ENCODE results near the gene PSPH. TPM values are rescaled to one million over a fixed set of nuclear protein-coding genes. Genes with fewer than 3 reads are reported as not detected.
"Not testable (repeated sequence)": the region's sequence is repeated elsewhere in the genome, so short reads cannot be mapped to it uniquely, and the experiment has no call there.

Gene PSPH
- total RNA-seq, 4 donors from 2014 or later: 13.9 to 46.7 (median 27.9) TPM

GRCh38 chr7:56026538-56026937 is 24.7 kb downstream of the PSPH start:
- no peaks in the 10 kb centered on the region for H3K27me3 ChIP-seq
- intact Hi-C loops (cut with DNase I): no loop called here
- TF ChIP-seq POLR2A (IDR thresholded peaks at IDR 0.05) (no peak), CTCF (IDR thresholded peaks at IDR 0.05) (no peak)
- H3K27ac ChIP-seq: no peak overlapping the region
- H3K4me1 ChIP-seq: peaks cover 0 to 10% (median 0%) of the 10 kb centered on the region in 3 donors
- no peak overlapping the region for H3K4me3 ChIP-seq
- H3K36me3 ChIP-seq: peaks cover 0 to 46% (median 0%) of the 10 kb centered on the region in 3 donors
- no peak for DNase-seq
- no peaks in the 10 kb centered on the region for H3K9me3 ChIP-seq
- 29 to 94% methylated on average over 2 of the region's 2 CpGs for WGBS, 2 donors

GRCh38 chr7:56023500-56023899 is 27.7 kb downstream of the PSPH start:
- H3K27me3 ChIP-seq: no peaks in the 10 kb centered on the region
- no peaks in the 10 kb centered on the region for H3K9me3 ChIP-seq
- H3K4me3 ChIP-seq: no peak overlapping the region
- no peak overlapping the region for H3K27ac ChIP-seq
- DNase-seq: no peak
- H3K36me3 ChIP-seq: peaks cover 0 to 46% (median 0%) of the 10 kb centered on the region in 3 donors
- H3K4me1 ChIP-seq: peaks cover 0 to 10% (median 0%) of the 10 kb centered on the region in 3 donors
- intact Hi-C loops (cut with DNase I): no loop called here
- TF ChIP-seq POLR2A (IDR thresholded peaks at IDR 0.05) (no peak), CTCF (IDR thresholded peaks at IDR 0.05) (no peak)

- DNase-seq: no peak
- no peak overlapping the region for H3K4me3 ChIP-seq
- 86 to 87% methylated on average over 3 of the region's 9 CpGs for WGBS, 2 donors
Measured at GRCh38 chr7:56019501-56019900, 31.7 kb downstream of the PSPH start.

GRCh38 chr7:56017015-56017414 is 34.2 kb downstream of the PSPH start:
- intact Hi-C loops (cut with DNase I): not testable (repeated sequence)
- 74 to 82% methylated on average over 3 of the region's 3 CpGs for WGBS, 2 donors
- H3K36me3 ChIP-seq: peaks cover 0 to 74% (median 0%) of the 10 kb centered on the region in 3 donors

More at GRCh38 chr7:56019501-56019900, 31.7 kb downstream of the PSPH start:
- intact Hi-C loops (cut with DNase I): no loop called here
- TF ChIP-seq CTCF (IDR thresholded peaks at IDR 0.05) (no peak), POLR2A (IDR thresholded peaks at IDR 0.05) (no peak)
- no peaks in the 10 kb centered on the region for H3K9me3 ChIP-seq
- no peaks in the 10 kb centered on the region for H3K27me3 ChIP-seq
- H3K36me3 ChIP-seq: peaks cover 0 to 70% (median 0%) of the 10 kb centered on the region in 3 donors
- no peaks in the 10 kb centered on the region for H3K4me1 ChIP-seq
- no peak overlapping the region for H3K27ac ChIP-seq

GRCh38 chr7:56009695-56010094 is 41.5 kb downstream of the PSPH start:
- Histone ChIP-seq H3K36me3 (peaks cover 0 to 24% (median 0%) of the 10 kb centered on the region in 3 donors), H3K27me3 (no peaks in the 10 kb centered on the region), H3K4me1 (peaks cover 5 to 23% (median 9%) of the 10 kb centered on the region in 3 donors), H3K4me3 (no peak overlapping the region), H3K27ac (peak overlapping the region in 2 of 4 donors; percentile 2 to 43), H3K9me3 (no peaks in the 10 kb centered on the region)
- intact Hi-C loops (cut with DNase I): loop anchor here (5.0 kb wide), 1 partner anchor 63 kb away; no protein-coding TSS in a partner anchor
- no peak for TF ChIP-seq POLR2A (IDR thresholded peaks at IDR 0.05)
- TF ChIP-seq CTCF (IDR thresholded peaks at IDR 0.05): peak in 2 of 6 experiments; percentile 11 to 14
- 38 to 55% methylated on average over 5 to 6 of the region's 7 CpGs for WGBS, 2 donors
- no peak for DNase-seq

More at GRCh38 chr7:56017015-56017414, 34.2 kb downstream of the PSPH start:
- H3K4me1 ChIP-seq, H3K9me3 ChIP-seq, H3K27me3 ChIP-seq, DNase-seq, H3K27ac ChIP-seq, H3K4me3 ChIP-seq: not testable (repeated sequence)

GRCh38 chr7:56007891-56008290 is 43.4 kb downstream of the PSPH start:
- Histone ChIP-seq H3K4me1 (peaks cover 5 to 23% (median 9%) of the 10 kb centered on the region in 3 donors), H3K4me3 (no peak overlapping the region), H3K9me3 (no peaks in the 10 kb centered on the region), H3K27ac (no peak overlapping the region), H3K27me3 (no peaks in the 10 kb centered on the region), H3K36me3 (peaks cover 0 to 7% (median 0%) of the 10 kb centered on the region in 3 donors)
- TF ChIP-seq POLR2A (IDR thresholded peaks at IDR 0.05) (no peak), CTCF (IDR thresholded peaks at IDR 0.05) (no peak)
- 88 to 90% methylated on average over 9 of the region's 9 CpGs for WGBS, 2 donors
- DNase-seq: no peak
- intact Hi-C loops (cut with DNase I): loop anchor here (5.0 kb wide), 1 partner anchor 64 kb away; no protein-coding TSS in a partner anchor
